GM21717 (cell line): Measurements from ENCODE around the gene RAPGEF5.

Source experiments
- ATAC-seq: cut with Tn5 transposase; IDR thresholded peaks from one replicate; pipeline ENCODE4 v1.9.1; 2021; ENCODE audit warnings: mild to moderate bottlenecking, moderate library complexity; ENCODE audit not compliant: unreplicated experiment

RAPGEF5 gene

GRCh38 chr7:22378199-22378980 is 21.4 kb upstream of the RAPGEF5 start:
- no peak for ATAC-seq

GRCh38 chr7:22377703-22378102 is 20.7 kb upstream of the RAPGEF5 start:
- no peak for ATAC-seq

GRCh38 chr7:22375359-22376048 is 18.6 kb upstream of the RAPGEF5 start:
- ATAC-seq = no peak

GRCh38 chr7:22373911-22374310 is 17.0 kb upstream of the RAPGEF5 start:
- ATAC-seq = no peak

GRCh38 chr7:22373388-22373787 is 16.4 kb upstream of the RAPGEF5 start:
- no peak for ATAC-seq

GRCh38 chr7:22372863-22373262 is 15.9 kb upstream of the RAPGEF5 start:
- no peak for ATAC-seq

- no peak for ATAC-seq
Observed at GRCh38 chr7:22371878-22372277, 14.9 kb upstream of the RAPGEF5 start.

- no peak for ATAC-seq
Observed at GRCh38 chr7:22364900-22365299, 7.9 kb upstream of the RAPGEF5 start.

GRCh38 chr7:22363756-22364422 is 6.9 kb upstream of the RAPGEF5 start:
- ATAC-seq = no peak

GRCh38 chr7:22361795-22362194 is 4.8 kb upstream of the RAPGEF5 start:
- ATAC-seq = no peak

GRCh38 chr7:22361320-22361719 is 4.4 kb upstream of the RAPGEF5 start:
- ATAC-seq = no peak

- no peak for ATAC-seq
Observed at GRCh38 chr7:22358820-22359697, 2.1 kb upstream of the RAPGEF5 start.

- ATAC-seq = no peak
Observed at GRCh38 chr7:22357311-22358175, 589 bp upstream of the RAPGEF5 start.

GRCh38 chr7:22356010-22356691 is 803 bp downstream of the RAPGEF5 start:
- ATAC-seq = peak; percentile 9

GRCh38 chr7:22355620-22356009 is 1.3 kb downstream of the RAPGEF5 start:
- no peak for ATAC-seq

- no peak for ATAC-seq
Observed at GRCh38 chr7:22354462-22354861, 2.5 kb downstream of the RAPGEF5 start.

- ATAC-seq = no peak
Observed at GRCh38 chr7:22352887-22353286, 4.1 kb downstream of the RAPGEF5 start.

- peak; percentile 26 for ATAC-seq
Observed at GRCh38 chr7:22351878-22352277, 5.1 kb downstream of the RAPGEF5 start.

- ATAC-seq = peak; percentile 83
Observed at GRCh38 chr7:22351329-22351692, 5.6 kb downstream of the RAPGEF5 start.
